D341Med (cell line): Measurements from ENCODE around the gene FATE1.

Experiments
- DNase-seq: peaks from one replicate; pipeline ENCODE4 v3.0.0; 2012; ENCODE audit warnings: low spot score

The FATE1 gene

GRCh38 chrX:151704041-151704663, 11.7 kb upstream of the FATE1 start:
- no peak for DNase-seq

GRCh38 chrX:151708821-151709220, 7.0 kb upstream of the FATE1 start:
- DNase-seq: no peak

GRCh38 chrX:151710457-151710856, 5.4 kb upstream of the FATE1 start:
- DNase-seq: no peak

- DNase-seq: no peak
Measured at GRCh38 chrX:151711154-151711553, 4.7 kb upstream of the FATE1 start.

GRCh38 chrX:151711787-151712186, 4.0 kb upstream of the FATE1 start:
- no peak for DNase-seq

- no peak for DNase-seq
Measured at GRCh38 chrX:151712253-151712652, 3.6 kb upstream of the FATE1 start.

- peak; percentile 58 for DNase-seq
Measured at GRCh38 chrX:151713849-151714248, 2.0 kb upstream of the FATE1 start.

- no peak for DNase-seq
Measured at GRCh38 chrX:151714362-151714761, 1.5 kb upstream of the FATE1 start.

GRCh38 chrX:151722241-151722846, 6.5 kb downstream of the FATE1 start:
- peak; percentile 38 for DNase-seq

- DNase-seq: no peak
Measured at GRCh38 chrX:151723156-151723760, 7.4 kb downstream of the FATE1 start.

- DNase-seq: no peak
Measured at GRCh38 chrX:151724563-151725337, 8.9 kb downstream of the FATE1 start.

GRCh38 chrX:151725338-151725614, 9.4 kb downstream of the FATE1 start:
- DNase-seq: no peak

GRCh38 chrX:151726751-151727150, 10.9 kb downstream of the FATE1 start:
- no peak for DNase-seq

GRCh38 chrX:151727346-151727745, 11.5 kb downstream of the FATE1 start:
- DNase-seq: no peak

GRCh38 chrX:151729056-151729725, 13.4 kb downstream of the FATE1 start:
- DNase-seq: no peak

- no peak for DNase-seq
Measured at GRCh38 chrX:151734446-151734845, 18.6 kb downstream of the FATE1 start, which contains the start of gene CNGA2. Gene CNGA2 (plus strand): TSS chrX:151734746. CDS start chrX:151738484, 3,738 bp downstream.

- DNase-seq: no peak
Measured at GRCh38 chrX:151735219-151735618, 19.4 kb downstream of the FATE1 start.

GRCh38 chrX:151736685-151737084, 20.9 kb downstream of the FATE1 start:
- DNase-seq: no peak

- no peak for DNase-seq
Measured at GRCh38 chrX:151737494-151737893, 21.7 kb downstream of the FATE1 start.

GRCh38 chrX:151738751-151739150, 22.9 kb downstream of the FATE1 start:
- DNase-seq: no peak

- no peak for DNase-seq
Measured at GRCh38 chrX:151741606-151742005, 25.8 kb downstream of the FATE1 start.

- no peak for DNase-seq
Measured at GRCh38 chrX:151742311-151742710, 26.5 kb downstream of the FATE1 start.
